Measurements from ENCODE around the gene FYN. TPM values are rescaled to one million over a fixed set of nuclear protein-coding genes. Genes with fewer than 3 reads are reported as not detected.
A peak's percentile ranks its signal among the peaks of the same experiment; 100 is the strongest.

Gene FYN
- total RNA-seq, 4 donors from 2014 or later = 55.3 to 249 (median 74.3) TPM

GRCh38 chr6:111710439-111710838 is 162.8 kb downstream of the FYN start:
- no peaks in the 10 kb centered on the region for H3K27me3 ChIP-seq
- peaks cover 0 to 7% (median 0%) of the 10 kb centered on the region in 3 donors for H3K36me3 ChIP-seq
- DNase-seq = no peak
- peaks cover 0 to 26% (median 1%) of the 10 kb centered on the region in 4 donors for H3K4me1 ChIP-seq
- TF ChIP-seq POLR2A (IDR thresholded peaks at IDR 0.05) (no peak), CTCF (IDR thresholded peaks at IDR 0.05) (no peak)
- no peak overlapping the region for H3K4me3 ChIP-seq
- peak overlapping the region in 1 of 4 donors; percentile 15 for H3K27ac ChIP-seq
- no peaks in the 10 kb centered on the region for H3K9me3 ChIP-seq

GRCh38 chr6:111709615-111710398 is 163.4 kb downstream of the FYN start:
- Histone ChIP-seq H3K4me1 (peaks cover 0 to 26% (median 1%) of the 10 kb centered on the region in 4 donors), H3K27ac (peak overlapping the region in 2 of 4 donors; percentile 15 to 23), H3K4me3 (no peak overlapping the region), H3K36me3 (peaks cover 0 to 7% (median 0%) of the 10 kb centered on the region in 3 donors), H3K9me3 (no peaks in the 10 kb centered on the region), H3K27me3 (no peaks in the 10 kb centered on the region)
- peak; percentile 70 to 90 (median 88) for TF ChIP-seq CTCF (IDR thresholded peaks at IDR 0.05)
- TF ChIP-seq POLR2A (IDR thresholded peaks at IDR 0.05) = no peak
- peak in 2 of 3 donors; percentile 38 to 72 for DNase-seq

- Histone ChIP-seq H3K4me1 (peaks cover 0 to 26% (median 1%) of the 10 kb centered on the region in 4 donors), H3K9me3 (no peaks in the 10 kb centered on the region), H3K27ac (no peak overlapping the region)
These were observed 164.1 kb downstream of the FYN start for GRCh38 chr6:111709201-111709600.

GRCh38 chr6:111707773-111708172 is 165.5 kb downstream of the FYN start:
- TF ChIP-seq CTCF (IDR thresholded peaks at IDR 0.05) = no peak
- TF ChIP-seq POLR2A (IDR thresholded peaks at IDR 0.05) = no peak
- Histone ChIP-seq H3K27ac (no peak overlapping the region), H3K9me3 (no peaks in the 10 kb centered on the region), H3K4me1 (peaks cover 0 to 26% (median 0%) of the 10 kb centered on the region in 4 donors), H3K36me3 (peaks cover 0 to 21% (median 0%) of the 10 kb centered on the region in 3 donors), H3K27me3 (no peaks in the 10 kb centered on the region), H3K4me3 (no peak overlapping the region)
- DNase-seq = no peak

More at GRCh38 chr6:111709201-111709600, 164.1 kb downstream of the FYN start:
- DNase-seq = no peak
- H3K27me3 ChIP-seq = no peaks in the 10 kb centered on the region
- peaks cover 0 to 7% (median 0%) of the 10 kb centered on the region in 3 donors for H3K36me3 ChIP-seq
- H3K4me3 ChIP-seq = no peak overlapping the region
- TF ChIP-seq POLR2A (IDR thresholded peaks at IDR 0.05) = no peak
- no peak for TF ChIP-seq CTCF (IDR thresholded peaks at IDR 0.05)

GRCh38 chr6:111706841-111707391 is 166.3 kb downstream of the FYN start:
- Histone ChIP-seq H3K4me3 (no peak overlapping the region), H3K9me3 (no peaks in the 10 kb centered on the region), H3K36me3 (peaks cover 0 to 28% (median 0%) of the 10 kb centered on the region in 3 donors), H3K4me1 (peaks cover 0 to 26% (median 0%) of the 10 kb centered on the region in 4 donors), H3K27ac (no peak overlapping the region), H3K27me3 (no peaks in the 10 kb centered on the region)
- DNase-seq = no peak
- TF ChIP-seq CTCF (IDR thresholded peaks at IDR 0.05) (no peak), POLR2A (IDR thresholded peaks at IDR 0.05) (no peak)
